HEK293 (cell line): ENCODE data around the gene TRPV6.
A peak's percentile ranks its signal among the peaks of the same experiment; 100 is the strongest.

ENCODE experiments used
- CTCF ChIA-PET: fragments of 350-600 bp; formaldehyde crosslinking; extraction: SDS; loops from one replicate; lab custom pipeline; 2021; ENCODE audit warnings: antibody characterized with exemption; lab: Yijun Ruan, JAX
- POLR2A ChIA-PET: fragments of 300-600 bp; formaldehyde crosslinking; extraction: SDS; loops from one replicate; lab custom pipeline; 2020; ENCODE audit warnings: antibody characterized with exemption, inconsistent platforms; lab: Yijun Ruan, JAX
- H3K27ac ChIP-seq: fragments of 200-500 bp; sonication (Bioruptor generic); 2 replicates; pipeline ENCODE4 v1.5.1; 2014; ENCODE audit warnings: low read depth, low read length, control low read depth, inconsistent platforms; ENCODE audit errors: extremely low read depth
- H3K36me3 ChIP-seq, 2 experiments: fragments of 200-500 bp in 1 of 2; sonication (Bioruptor generic) in 1 of 2; 1 replicate in 1 of 2; 2 replicates in 1 of 2; pipeline ENCODE4 v1.5.1; 2014 to 2017; ENCODE audit warnings: inconsistent platforms in 2 of 2, low read length in 2 of 2; ENCODE audit not compliant: control insufficient read depth in 2 of 2, insufficient read depth in 1 of 2
- H3K4me1 ChIP-seq: fragments of 200-500 bp; sonication (Bioruptor generic); 2 replicates; pipeline ENCODE4 v1.5.1; 2014; ENCODE audit warnings: mild to moderate bottlenecking, low read length, inconsistent platforms; ENCODE audit not compliant: control insufficient read depth, insufficient read depth
- H3K4me3 ChIP-seq: 2 replicates; pipeline ENCODE4 v1.5.1; 2011; ENCODE audit warnings: low read depth, mild to moderate bottlenecking, control low read depth, low read length, moderate library complexity
- H3K9me3 ChIP-seq: fragments of 200-500 bp; sonication (Bioruptor generic); 2 replicates; pipeline ENCODE4 v1.5.1; 2014; ENCODE audit warnings: low read depth, low read length, inconsistent platforms; ENCODE audit not compliant: control insufficient read depth, insufficient read depth
- FEZF1 ChIP-seq: fragments of 450-650 bp; formaldehyde crosslinking; IDR thresholded peaks from 2 replicates; pipeline ENCODE4 v1.5.1; 2016; ENCODE audit warnings: missing biosample characterization, missing genetic modification characterization
- GLI2 ChIP-seq: fragments of 450-650 bp; formaldehyde crosslinking; IDR thresholded peaks from 2 replicates; pipeline ENCODE4; 2017; ENCODE audit warnings: missing biosample characterization, missing genetic modification characterization, low read depth, borderline replicate concordance
- GLI4 ChIP-seq: fragments of 450-650 bp; formaldehyde crosslinking; IDR thresholded peaks from 2 replicates; pipeline ENCODE4 v1.5.1; 2016; ENCODE audit warnings: missing biosample characterization, missing genetic modification characterization
- IKZF3 ChIP-seq: fragments of 450-650 bp; IDR thresholded peaks from 2 replicates; pipeline ENCODE4 v1.5.0; 2018; ENCODE audit warnings: missing biosample characterization, mild to moderate bottlenecking, missing genetic modification characterization, moderate library complexity
- KLF10 ChIP-seq: fragments of 450-650 bp; IDR thresholded peaks from 2 replicates; pipeline ENCODE4 v1.5.1; 2018; ENCODE audit warnings: missing biosample characterization, mild to moderate bottlenecking, missing genetic modification characterization
- MYNN ChIP-seq: fragments of 450-650 bp; formaldehyde crosslinking; IDR thresholded peaks from 2 replicates; pipeline ENCODE4 v1.5.1; 2016; ENCODE audit warnings: missing biosample characterization, missing genetic modification characterization, borderline replicate concordance
- OSR2 ChIP-seq: fragments of 450-650 bp; formaldehyde crosslinking; IDR thresholded peaks from 2 replicates; pipeline ENCODE4 v1.5.1; 2016; ENCODE audit warnings: missing biosample characterization, missing genetic modification characterization
- SP2 ChIP-seq: fragments of 450-650 bp; formaldehyde crosslinking; IDR thresholded peaks from 2 replicates; pipeline ENCODE4 v1.5.1; 2016; ENCODE audit warnings: missing biosample characterization, missing genetic modification characterization
- SP3 ChIP-seq: fragments of 450-650 bp; formaldehyde crosslinking; IDR thresholded peaks from 2 replicates; pipeline ENCODE4 v1.5.1; 2016; ENCODE audit warnings: missing biosample characterization, missing genetic modification characterization
- ZFP41 ChIP-seq: fragments of 450-650 bp; formaldehyde crosslinking; IDR thresholded peaks from 2 replicates; pipeline ENCODE4 v1.5.1; 2016; ENCODE audit warnings: missing biosample characterization, missing genetic modification characterization, borderline replicate concordance
- ZNF202 ChIP-seq: fragments of 450-650 bp; formaldehyde crosslinking; IDR thresholded peaks from 2 replicates; pipeline ENCODE4 v1.5.1; 2016; ENCODE audit warnings: missing biosample characterization, missing genetic modification characterization, borderline replicate concordance
- TF ChIP-seq, protein P1 (sequence below): fragments of 450-650 bp; formaldehyde crosslinking; IDR thresholded peaks from 2 replicates; pipeline ENCODE4 v1.5.1; 2016; ENCODE audit warnings: missing biosample characterization, missing genetic modification characterization
- TF ChIP-seq, protein P2 (sequence below): fragments of 450-650 bp; formaldehyde crosslinking; conservative IDR thresholded peaks from 2 replicates; pipeline ENCODE4 v1.5.1; 2016; ENCODE audit warnings: low read depth, missing biosample characterization, missing genetic modification characterization
- TF ChIP-seq, protein P3 (sequence below): fragments of 450-650 bp; formaldehyde crosslinking; IDR thresholded peaks from 2 replicates; pipeline ENCODE4 v1.5.1; 2016; ENCODE audit warnings: missing biosample characterization, missing genetic modification characterization

TRPV6 gene

DNA sequence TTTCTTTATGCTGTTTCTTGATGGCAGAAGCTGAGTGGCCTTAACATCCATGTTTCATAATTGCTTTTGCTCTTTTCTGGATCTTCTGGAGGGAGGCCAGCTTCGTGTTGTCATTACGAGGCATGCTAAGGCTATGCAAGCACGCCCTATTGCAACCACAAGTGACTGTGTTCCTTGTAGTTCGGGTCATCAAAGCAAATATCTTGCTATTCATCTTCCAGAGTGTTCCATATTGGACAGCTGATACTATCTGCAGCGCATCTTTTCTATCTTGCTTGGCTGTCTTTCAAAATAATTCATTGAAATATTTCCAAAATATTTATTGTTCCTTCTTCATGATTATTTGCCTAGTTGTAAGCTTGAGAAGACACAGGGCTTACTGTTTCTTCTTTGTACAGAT lies 25.7 kb downstream of the TRPV6 start:
- peak; percentile 46; the same call in 1 of the 2 replicates for TF ChIP-seq FEZF1 (tag by site-specific recombination)
- no peak for TF ChIP-seq OSR2
- TF ChIP-seq, all 188 proteins: peak for 1
- peaks cover 0 to 5% of the 10 kb centered on the region in 2 experiments; a peak in 1 of 3 replicates for H3K36me3 ChIP-seq
- H3K9me3 ChIP-seq = no peaks in the 10 kb centered on the region
- H3K4me3 ChIP-seq = no peak overlapping the region
- CTCF ChIA-PET = interaction anchor here (0.7 to 5.5 kb wide), 5 partner anchors 12 to 884 kb away, joined by 3 to 24 read pairs (median 3); no protein-coding TSS in a partner anchor
- no peak overlapping the region for H3K27ac ChIP-seq
- POLR2A ChIA-PET = no interaction called here
- no peaks in the 10 kb centered on the region for H3K4me1 ChIP-seq

DNA sequence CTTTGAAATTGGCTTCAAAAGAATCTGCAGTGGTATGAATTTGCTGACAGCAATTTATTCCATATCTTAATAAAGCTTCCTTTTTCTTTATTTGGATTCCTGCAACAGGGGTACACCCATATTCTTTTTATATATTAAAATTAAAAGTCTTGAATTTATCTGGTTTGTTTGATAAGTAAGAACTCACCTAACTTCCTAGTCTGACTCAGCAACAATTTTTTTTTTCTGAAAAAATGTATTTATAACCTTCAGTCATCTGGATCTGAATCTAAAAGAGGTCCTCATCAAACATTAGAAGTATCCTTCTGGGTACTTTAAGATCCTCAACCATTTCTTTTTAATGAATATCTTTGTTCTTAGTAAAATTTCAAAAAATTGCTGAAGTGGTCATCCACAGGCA lies 26.1 kb downstream of the TRPV6 start:
- POLR2A ChIA-PET = no interaction called here
- no peak overlapping the region for H3K27ac ChIP-seq
- CTCF ChIA-PET = interaction anchor here (0.7 to 5.5 kb wide), 4 partner anchors 13 to 884 kb away, joined by 3 to 24 read pairs (median 4); no protein-coding TSS in a partner anchor
- no peaks in the 10 kb centered on the region for H3K4me1 ChIP-seq
- H3K36me3 ChIP-seq = peaks cover 0 to 5% of the 10 kb centered on the region in 2 experiments; a peak in 1 of 3 replicates
- no peak for TF ChIP-seq ZFP41 (tag by site-specific recombination)
- TF ChIP-seq GLI2 (tag by site-specific recombination) = no peak
- no peak for TF ChIP-seq GLI4 (tag by site-specific recombination)
- TF ChIP-seq MYNN = no peak
- no peak for TF ChIP-seq KLF10 (tag by site-specific recombination)
- no peak for TF ChIP-seq SP3
- no peak for TF ChIP-seq SP2
- TF ChIP-seq IKZF3 (tag by site-specific recombination) = no peak
- TF ChIP-seq, protein P1, sequence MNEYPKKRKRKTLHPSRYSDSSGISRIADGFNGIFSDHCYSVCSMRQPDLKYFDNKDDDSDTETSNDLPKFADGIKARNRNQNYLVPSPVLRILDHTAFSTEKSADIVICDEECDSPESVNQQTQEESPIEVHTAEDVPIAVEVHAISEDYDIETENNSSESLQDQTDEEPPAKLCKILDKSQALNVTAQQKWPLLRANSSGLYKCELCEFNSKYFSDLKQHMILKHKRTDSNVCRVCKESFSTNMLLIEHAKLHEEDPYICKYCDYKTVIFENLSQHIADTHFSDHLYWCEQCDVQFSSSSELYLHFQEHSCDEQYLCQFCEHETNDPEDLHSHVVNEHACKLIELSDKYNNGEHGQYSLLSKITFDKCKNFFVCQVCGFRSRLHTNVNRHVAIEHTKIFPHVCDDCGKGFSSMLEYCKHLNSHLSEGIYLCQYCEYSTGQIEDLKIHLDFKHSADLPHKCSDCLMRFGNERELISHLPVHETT (tag by site-specific recombination) = no peak
- TF ChIP-seq, protein P2, sequence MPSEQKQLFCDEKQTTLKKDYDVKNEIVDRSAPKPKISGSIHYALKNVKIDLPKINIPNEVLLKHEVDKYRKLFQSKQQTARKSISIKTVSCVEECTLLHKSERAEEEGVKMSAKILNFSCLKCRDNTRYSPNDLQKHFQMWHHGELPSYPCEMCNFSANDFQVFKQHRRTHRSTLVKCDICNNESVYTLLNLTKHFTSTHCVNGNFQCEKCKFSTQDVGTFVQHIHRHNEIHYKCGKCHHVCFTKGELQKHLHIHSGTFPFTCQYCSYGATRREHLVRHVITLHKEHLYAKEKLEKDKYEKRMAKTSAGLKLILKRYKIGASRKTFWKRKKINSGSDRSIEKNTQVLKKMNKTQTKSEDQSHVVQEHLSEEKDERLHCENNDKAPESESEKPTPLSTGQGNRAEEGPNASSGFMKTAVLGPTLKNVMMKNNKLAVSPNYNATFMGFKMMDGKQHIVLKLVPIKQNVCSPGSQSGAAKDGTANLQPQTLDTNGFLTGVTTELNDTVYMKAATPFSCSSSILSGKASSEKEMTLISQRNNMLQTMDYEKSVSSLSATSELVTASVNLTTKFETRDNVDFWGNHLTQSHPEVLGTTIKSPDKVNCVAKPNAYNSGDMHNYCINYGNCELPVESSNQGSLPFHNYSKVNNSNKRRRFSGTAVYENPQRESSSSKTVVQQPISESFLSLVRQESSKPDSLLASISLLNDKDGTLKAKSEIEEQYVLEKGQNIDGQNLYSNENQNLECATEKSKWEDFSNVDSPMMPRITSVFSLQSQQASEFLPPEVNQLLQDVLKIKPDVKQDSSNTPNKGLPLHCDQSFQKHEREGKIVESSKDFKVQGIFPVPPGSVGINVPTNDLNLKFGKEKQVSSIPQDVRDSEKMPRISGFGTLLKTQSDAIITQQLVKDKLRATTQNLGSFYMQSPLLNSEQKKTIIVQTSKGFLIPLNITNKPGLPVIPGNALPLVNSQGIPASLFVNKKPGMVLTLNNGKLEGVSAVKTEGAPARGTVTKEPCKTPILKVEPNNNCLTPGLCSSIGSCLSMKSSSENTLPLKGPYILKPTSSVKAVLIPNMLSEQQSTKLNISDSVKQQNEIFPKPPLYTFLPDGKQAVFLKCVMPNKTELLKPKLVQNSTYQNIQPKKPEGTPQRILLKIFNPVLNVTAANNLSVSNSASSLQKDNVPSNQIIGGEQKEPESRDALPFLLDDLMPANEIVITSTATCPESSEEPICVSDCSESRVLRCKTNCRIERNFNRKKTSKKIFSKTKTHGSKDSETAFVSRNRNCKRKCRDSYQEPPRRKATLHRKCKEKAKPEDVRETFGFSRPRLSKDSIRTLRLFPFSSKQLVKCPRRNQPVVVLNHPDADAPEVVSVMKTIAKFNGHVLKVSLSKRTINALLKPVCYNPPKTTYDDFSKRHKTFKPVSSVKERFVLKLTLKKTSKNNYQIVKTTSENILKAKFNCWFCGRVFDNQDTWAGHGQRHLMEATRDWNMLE = no peak
- TF ChIP-seq ZNF202 = no peak
- TF ChIP-seq, protein P3, sequence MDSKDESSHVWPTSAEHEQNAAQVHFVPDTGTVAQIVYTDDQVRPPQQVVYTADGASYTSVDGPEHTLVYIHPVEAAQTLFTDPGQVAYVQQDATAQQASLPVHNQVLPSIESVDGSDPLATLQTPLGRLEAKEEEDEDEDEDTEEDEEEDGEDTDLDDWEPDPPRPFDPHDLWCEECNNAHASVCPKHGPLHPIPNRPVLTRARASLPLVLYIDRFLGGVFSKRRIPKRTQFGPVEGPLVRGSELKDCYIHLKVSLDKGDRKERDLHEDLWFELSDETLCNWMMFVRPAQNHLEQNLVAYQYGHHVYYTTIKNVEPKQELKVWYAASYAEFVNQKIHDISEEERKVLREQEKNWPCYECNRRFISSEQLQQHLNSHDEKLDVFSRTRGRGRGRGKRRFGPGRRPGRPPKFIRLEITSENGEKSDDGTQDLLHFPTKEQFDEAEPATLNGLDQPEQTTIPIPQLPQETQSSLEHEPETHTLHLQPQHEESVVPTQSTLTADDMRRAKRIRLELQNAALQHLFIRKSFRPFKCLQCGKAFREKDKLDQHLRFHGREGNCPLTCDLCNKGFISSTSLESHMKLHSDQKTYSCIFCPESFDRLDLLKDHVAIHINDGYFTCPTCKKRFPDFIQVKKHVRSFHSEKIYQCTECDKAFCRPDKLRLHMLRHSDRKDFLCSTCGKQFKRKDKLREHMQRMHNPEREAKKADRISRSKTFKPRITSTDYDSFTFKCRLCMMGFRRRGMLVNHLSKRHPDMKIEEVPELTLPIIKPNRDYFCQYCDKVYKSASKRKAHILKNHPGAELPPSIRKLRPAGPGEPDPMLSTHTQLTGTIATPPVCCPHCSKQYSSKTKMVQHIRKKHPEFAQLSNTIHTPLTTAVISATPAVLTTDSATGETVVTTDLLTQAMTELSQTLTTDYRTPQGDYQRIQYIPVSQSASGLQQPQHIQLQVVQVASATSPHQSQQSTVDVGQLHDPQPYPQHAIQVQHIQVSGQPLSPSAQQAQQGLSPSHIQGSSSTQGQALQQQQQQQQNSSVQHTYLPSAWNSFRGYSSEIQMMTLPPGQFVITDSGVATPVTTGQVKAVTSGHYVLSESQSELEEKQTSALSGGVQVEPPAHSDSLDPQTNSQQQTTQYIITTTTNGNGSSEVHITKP (tag by site-specific recombination) = no peak
- no peak overlapping the region for H3K4me3 ChIP-seq
- H3K9me3 ChIP-seq = no peaks in the 10 kb centered on the region
